Limb (tissue), 2 donors: ENCODE measurements around the gene UTS2R.
"Not testable (repeated sequence)": the region's sequence is repeated elsewhere in the genome, so short reads cannot be mapped to it uniquely, and the experiment has no call there.

Experiments
- DNase-seq, 2 donors: peaks; one replicate each; pipeline ENCODE4 v3.0.0-alpha.2; 2016; ENCODE audit errors: extremely low spot score in 2 of 2

Gene UTS2R

DNA sequence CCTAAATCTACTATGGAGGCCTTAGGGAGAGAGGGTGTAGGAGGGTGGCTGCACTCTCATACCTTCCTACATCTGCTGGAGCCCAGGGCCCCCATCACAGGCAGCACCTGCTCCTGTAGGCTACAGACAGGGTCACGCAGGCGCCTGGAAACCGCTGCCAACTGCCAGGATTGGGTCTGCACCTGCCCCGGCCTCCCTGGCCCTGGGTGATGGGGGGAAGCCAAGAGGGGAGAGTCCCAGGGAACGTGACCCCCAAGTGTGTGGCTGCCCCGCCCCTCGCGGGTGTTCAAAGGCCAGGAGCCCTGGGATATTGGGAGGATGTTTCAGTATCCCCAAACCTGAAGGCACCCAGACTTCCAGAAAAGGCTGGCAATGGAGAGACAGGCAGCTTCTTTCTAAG lies 18.1 kb upstream of the UTS2R start:
- DNase-seq, result no peak

DNA sequence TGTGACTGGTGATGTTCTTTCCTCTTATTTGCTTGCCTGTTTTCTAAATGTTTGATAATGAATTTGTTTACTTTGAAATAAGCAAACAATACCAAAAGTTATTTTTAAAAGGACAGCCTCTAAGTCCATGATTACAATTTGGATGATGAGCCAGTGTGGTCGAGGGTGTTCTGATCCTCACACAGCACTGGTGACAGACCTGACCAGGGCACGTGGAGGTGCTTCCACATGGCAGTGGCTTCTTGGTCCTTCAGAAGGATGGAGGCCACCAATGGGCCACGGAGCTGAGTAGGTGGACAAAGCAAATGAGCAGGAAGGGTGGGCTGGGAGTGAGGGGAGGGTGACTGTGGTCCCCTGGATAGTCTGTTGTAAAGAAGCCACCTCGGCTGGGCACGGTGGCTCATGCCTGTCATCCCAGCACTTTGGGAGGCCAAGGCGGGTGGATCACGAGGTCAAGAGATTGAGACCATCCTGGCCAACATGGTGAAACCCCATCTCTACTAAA lies 16.7 kb upstream of the UTS2R start:
- DNase-seq, result no peak

DNA sequence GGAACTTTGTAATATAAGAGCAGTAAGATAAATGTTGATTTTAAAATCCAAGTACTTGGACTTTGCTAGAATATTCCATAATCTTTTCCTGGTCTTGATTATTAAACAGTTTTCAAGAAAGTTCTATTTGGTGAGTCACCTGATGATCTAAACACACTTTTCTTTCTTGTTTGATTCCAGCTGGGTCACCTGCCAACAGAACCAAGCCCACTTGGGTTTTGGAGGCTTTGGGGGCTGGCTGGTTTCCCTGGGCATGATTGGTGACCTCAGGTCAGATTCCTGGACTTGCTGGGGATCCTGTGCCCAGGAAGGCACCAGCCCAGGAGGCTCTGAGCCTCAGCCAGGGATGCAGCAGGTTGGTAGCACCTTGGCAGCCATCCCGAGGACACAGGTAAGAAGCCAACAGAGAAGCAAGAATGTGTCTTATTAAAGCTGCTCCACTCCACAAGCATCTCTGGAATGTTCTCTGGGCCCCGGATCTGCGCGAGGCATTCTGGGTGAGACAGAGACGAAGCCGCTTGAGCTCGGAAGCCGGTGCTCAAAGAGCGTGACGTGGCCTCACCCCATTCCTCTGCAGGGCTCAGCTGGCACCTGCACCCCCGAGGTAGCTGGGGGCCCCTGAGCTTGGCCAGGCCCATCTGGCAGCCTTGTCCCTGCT lies 15.7 kb upstream of the UTS2R start:
- DNase-seq, result no peak

DNA sequence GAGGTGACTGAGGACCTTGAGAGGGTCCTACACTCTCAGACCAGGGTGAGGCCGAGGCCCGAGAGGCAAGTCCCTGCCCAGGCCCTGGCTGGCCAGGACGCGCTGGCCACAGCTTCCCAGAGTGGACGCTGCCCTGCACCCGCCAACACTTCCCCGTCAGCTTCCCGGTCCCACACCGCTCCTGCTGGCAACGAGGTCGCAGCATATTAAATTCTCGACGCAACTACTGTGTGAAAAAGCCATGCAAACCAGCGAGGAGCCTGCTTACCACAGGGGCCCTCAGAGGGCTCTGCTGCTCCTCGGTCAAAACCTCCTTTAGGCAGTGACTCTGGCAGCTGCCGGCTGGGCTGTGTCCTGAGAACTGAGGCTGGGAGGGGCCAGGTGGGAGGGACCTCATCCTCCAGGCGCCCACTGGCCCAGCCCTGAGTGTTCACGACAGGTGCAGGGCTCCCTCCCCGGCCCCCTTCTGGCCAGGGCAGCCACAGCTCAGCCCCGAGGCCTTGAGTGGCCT lies 14.7 kb upstream of the UTS2R start:
- DNase-seq, result no peak

DNA sequence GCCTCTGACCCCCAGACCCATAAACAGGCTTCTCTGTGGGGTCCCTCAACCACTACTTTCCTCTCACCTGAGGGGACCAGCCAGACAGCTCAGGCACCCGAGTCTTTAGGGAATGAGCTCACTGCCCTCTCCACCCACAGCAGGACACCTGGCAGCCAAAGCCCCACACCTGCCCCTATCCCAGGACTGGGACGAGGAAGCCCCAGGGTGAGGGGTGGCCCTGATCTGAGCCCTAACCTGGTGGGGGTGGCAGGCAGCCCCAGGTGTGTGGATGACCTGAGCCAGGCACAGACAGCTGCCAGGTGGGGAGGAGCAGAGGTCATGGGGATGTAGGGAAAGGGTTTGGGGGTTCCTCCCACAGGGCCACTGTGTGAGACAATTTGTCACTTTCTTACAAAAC lies 14.2 kb upstream of the UTS2R start:
- no peak for DNase-seq

DNA sequence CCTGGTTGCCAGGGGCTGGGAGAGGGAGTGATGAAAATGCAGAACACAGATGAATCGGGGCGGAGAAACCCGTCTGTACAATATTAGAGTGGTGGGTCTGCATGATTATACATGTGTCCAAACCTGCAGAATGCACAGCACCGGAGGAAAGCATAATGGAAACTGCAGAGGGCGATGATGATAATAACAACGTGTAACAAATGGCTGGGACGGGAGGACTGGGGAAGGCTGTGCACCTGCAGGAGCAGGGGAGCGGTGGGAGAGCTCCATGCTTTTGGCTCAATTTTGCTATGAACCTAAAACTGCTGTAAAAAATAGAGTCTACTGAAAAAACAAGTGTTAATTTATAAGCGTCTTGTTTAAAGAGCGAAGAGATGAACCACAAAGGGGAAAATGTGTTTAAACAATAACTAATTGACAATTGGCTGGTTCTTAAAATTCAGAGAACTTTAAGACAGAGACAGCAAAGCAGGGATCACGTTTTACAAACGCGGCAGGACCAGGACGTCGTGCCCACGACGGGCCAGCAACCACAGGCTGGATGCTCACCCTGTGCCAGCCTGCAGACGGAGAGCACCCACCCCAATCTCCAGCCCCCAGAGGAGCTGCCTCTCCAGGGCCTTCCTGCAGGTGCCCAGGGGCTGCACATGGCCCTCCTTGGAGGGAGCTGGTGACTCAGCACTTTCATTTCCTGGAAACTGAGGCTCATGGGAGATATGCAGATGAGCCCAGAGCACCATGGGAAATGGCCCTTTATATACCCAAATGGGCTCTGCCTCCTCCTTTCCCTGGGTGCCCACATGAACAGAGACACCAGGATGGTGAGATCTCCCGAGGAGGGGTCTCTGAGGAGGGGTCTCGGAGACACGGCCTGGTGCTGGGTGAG lies 12.9 kb upstream of the UTS2R start, which contains the start of gene TEX19:
Gene TEX19 (plus strand): TSS at position 783 of the 886 bp plus-strand sequence. CDS start 2,904 bp downstream, outside the sequence.
- DNase-seq, result no peak

DNA sequence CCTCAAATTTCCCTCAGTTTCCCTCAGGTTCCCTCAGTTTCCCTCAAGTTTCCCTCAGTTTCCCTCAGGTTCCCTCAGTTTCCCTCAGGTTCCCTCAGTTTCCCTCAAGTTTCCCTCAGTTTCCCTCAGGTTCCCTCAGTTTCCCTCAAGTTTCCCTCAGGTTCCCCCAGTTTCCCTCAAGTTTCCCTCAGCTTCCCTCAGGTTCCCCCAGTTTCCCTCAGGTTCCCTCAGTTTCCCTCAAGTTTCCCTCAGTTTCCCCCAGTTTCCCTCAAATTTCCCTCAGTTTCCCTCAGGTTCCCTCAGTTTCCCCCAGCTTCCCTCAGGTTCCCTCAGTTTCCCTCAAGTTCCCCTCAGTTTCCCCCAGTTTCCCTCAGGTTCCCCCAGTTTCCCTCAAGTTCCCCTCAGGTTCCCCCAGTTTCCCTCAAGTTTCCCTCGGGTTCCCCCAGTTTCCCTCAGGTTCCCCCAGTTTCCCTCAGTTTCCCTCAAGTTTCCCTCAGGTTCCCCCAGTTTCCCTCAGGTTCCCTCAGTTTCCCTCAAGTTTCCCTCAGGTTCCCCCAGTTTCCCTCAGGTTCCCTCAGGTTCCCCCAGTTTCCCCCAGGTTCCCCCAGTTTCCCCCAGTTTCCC lies 12.0 kb upstream of the UTS2R start:
- DNase-seq, result not testable (repeated sequence)

DNA sequence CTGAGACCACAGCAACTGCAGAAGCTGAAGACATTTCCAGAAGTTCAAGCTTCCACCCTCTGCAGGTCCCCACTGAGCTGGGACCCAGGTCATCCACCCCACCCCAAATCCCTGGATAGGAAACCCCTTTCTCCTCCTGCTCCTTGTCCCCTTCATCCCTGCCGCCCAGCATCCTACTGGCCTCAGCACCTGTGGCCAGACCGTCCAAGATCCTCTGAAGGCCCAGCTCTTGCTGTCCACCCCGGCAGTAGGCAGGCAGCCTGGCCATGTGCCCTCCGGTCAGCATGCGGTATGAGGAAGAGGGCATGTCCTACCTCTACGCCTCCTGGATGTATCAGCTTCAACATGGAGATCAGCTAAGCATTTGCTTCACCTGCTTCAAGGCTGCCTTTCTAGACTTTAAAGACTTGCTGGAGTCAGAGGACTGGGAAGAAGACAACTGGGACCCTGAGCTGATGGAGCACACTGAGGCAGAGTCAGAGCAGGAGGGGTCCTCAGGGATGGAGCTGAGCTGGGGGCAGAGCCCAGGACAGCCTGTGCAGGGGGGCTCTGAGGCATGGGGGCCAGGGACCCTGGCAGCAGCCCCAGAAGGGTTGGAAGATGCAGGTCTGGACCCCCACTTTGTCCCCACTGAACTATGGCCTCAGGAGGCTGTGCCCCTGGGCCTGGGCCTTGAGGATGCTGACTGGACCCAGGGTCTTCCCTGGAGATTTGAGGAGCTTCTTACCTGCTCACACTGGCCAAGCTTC lies 9.5 kb upstream of the UTS2R start:
- no peak for DNase-seq

DNA sequence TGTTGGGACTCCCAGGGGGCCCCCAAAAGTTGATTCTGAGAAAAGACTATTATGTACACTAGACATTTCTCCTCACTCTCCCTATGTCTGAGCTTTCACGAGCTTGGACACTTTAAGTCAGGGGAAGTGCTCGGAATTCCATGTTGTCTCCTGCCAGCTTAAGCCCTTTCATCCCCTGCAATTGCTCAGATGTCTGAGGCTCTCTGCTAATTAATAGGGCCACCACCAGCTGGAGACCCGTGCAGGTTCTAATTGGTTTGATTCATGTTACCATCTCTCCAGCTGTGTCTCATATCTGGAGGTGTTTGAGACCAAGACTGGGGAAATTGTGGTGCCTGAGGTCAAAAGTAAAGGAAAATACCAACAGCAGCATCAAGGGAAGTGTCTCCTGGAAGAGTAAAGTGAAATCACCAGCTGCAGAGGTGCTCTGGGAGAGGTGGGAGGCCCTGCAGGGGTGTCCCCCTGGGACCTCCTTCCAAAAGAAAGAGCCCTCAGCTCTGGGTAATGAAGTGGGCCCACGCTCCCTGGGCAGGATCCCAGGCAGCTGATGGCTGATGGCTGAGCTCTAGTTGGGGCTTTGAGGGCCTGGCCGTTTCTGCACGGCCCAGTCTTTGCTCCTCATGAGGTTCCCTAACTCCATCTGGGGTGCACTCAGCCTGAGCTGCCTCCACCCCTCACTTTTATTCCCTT lies 5.8 kb upstream of the UTS2R start:
- no peak for DNase-seq

DNA sequence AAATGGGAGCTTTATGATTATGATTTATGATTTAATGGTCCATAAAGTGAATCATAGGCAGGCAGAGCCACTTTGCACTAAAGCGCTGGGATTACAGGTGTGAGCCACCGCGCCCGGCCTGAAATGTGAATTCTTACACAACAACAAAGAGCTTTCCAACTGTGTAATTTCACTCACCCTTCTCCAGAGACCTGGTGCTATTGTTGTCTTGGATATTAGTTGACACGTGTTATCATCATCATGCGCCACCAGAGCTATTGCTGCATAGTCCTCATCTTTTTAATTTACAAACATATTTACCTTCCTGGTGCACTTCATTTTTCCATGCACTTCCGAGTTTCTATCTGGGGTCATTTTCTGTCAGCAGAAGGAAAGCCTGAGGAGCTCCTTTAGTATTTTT lies 4.8 kb upstream of the UTS2R start:
- DNase-seq, result no peak

DNA sequence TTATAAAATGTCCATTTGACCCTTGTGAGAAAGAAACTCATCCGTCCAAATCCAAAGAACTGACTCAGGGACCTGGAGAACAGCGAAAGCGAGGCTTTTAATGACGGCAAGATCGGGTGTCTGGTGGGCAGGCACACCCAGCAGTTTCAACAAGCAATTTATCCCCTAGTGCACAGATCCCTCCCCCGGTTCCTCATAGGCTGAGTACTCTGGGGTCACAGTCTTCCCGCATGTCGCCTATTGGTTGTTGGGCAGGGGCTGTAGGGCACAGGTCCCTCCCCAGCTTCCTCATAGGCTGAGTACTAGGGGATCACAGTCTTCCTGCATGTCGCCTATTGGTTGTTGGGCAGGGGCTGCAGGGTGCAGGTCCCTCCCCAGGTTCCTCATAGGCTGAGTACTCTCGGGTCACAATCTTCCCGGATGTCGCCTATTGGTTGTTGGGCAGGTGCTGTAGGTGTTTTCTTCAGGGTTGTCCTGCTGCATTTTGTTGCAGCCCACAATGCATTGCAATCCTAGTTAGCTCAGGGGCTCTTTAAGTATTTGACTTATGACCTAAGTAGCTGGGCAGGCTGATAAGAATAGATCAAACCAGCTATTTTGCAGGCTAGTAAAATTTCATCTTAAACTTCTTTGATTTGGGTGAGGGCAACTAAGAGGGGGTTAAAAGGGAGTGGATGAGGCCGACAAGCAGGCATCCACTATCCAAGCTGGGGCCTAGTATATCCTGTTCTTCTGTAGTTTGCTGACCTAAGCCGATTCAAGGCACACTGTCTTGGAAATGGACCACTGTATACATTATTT lies 3.6 kb upstream of the UTS2R start:
- no peak for DNase-seq

DNA sequence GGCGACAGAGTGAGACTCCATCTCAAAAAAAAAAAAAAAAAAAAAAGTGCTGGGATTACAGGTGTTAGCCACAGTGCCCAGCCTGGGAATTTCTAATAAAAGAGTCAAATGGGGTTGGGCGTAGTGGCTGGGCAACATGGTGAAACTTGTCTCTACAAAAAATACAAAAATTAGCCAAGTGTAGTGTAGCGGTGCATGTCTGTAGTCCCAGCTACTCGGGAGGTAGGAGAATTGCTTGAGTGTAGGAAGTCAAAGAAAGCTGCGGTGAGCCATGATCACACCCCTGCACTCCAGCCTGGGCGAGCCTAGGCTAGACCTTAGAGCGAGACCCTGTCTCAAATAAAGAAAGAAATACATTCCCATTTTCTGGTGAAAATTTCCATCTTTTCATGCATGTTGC lies 2.4 kb upstream of the UTS2R start:
- no peak for DNase-seq

DNA sequence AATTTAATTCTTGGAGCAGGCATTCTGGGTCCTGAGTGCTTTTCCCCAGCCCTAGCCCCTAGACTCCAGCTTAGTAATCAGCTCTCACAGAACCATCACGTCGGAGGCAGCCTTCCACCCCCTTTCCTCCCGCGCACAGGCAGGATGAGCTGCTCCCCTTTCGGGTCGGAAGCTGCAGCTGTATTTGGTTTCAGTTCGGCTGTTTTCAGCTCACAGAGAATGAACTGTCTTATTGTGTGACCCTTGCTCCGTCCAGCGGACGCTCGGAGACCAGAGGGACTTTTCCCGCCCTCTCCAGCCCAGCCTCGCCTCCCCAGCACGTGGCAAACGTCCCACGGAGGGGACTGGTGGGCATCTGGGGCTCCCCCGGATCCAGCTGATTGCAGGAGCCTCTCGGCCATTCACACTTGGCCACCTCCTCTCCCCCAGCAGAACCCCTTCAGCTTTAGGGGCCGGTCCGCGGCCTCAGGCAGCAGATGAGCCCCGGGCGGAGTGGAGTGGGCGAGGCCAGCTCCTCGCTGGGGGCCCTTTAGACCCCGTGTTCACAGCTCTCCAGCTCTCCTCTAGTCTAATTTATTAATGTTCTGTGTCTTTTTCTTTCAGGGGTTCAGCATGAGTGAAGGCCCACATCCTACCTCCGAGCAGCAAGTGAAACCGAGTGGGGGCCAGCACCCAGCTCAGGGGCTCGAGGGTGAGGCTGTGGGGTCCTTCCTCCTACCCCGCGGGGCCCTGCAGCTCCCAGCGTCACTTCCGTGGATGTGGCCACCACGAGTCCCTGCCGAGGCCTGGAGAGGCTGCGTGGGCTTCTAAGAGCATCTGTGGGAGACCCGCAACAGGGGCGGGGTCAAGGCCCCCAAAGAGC lies 863 bp upstream of the UTS2R start:
- no peak for DNase-seq

DNA sequence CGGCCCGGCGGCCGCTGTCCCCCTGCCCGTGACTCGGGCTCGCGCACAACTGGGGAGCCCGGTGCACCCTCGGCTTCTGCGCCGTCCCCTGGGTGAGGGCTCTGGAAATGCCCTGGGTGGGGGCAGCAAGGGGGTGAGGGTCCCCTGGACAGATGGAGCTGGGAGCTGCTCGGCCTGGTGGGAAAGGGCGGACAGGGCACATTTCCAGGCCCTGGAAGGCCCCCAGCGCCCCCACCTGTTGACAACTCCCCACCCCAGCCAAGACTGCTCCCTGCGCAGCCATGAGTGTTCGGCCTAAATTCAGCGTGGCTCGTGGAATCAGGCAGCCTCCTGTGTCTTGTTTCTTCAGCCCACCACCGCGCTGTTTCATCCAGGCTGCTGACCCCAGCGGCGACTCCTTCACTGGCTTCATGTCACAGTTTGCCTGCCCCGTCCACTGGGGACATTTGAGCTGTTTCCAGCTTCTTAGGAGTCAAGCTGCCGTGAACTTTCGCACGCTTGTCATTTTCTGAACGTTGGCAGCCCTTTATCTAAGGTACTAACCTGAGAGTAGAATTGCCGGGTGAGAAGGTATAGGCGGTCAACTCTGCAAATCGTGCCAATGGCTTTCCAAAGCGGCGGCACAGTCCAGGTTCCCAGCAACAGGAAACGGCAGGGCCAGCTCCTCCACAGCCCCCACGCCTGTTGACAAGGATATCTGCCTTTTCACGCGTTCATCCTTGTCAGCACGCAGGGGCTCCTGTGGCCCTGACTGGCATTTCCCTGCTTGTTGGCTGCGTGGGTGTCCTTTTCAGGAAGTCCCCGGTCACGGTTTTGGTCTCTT lies 895 bp downstream of the UTS2R start:
- no peak for DNase-seq

DNA sequence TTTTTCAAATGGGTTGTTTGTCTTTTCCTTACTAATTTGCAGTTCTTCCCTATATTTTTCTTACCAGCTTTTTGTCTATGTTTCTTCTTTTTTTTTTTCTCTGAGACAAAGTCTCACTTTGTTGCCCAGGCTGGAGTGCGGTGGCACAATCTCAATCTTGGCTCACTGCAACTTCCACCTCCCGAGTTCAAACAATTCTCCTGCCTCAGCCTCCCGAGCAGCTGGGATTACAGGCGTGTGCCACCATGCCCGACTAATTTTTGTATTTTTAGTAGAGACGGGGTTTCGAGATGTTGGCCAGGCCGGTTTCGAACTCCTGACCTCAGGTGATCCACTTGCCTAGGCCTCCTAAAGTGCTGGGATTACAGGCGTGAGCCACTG lies 1.5 kb downstream of the UTS2R start:
- DNase-seq, result not testable (repeated sequence)

DNA sequence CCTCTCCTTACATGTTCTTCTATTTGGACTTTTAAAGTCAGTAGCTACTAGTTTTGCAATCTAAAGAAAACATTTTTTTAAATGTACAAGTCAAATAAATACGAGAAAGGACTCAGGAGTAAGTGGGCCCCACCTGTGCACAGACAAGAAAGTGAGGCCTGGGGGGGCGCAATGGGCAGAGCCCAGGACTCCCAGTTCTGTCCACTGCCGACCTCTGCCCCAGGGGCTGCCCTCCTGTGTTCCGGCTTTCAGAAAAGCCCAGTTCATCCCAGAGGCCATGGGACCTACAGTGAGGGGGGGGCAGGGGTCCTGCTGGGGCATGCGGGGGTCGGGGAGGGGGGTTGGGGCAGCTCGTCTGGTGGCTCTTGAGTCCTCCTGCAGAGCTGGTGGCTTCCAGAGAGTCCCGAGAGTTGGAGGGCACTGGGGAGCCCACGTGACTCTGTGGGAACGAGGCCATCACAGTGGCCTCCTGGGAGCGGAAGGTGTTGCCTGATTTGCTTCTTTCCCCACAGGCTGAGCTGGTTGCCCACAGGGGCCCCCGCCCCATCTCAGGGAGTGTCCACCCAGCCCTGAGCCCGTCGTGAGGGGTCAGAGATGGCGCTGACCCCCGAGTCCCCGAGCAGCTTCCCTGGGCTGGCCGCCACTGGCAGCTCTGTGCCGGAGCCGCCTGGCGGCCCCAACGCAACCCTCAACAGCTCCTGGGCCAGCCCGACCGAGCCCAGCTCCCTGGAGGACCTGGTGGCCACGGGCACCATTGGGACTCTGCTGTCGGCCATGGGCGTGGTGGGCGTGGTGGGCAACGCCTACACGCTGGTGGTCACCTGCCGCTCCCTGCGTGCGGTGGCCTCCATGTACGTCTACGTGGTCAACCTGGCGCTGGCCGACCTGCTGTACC lies 2.4 kb downstream of the UTS2R start:
- no peak for DNase-seq
